ENCODE measurements around the gene LRMDA. TPM values are rescaled to one million over a fixed set of nuclear protein-coding genes. Genes with fewer than 3 reads are reported as not detected.

Gene LRMDA
- total RNA-seq, 4 donors from 2014 or later, result 0.76 to 6.4 (median 1.3) TPM

- H3K4me3 ChIP-seq (ENCODE audit: low read depth, poor library complexity, severe bottlenecking), result no peak overlapping the region
- DNase-seq (ENCODE audit: low spot score in 2 of 2), result no peak
- TF ChIP-seq CTCF (IDR thresholded peaks at IDR 0.05) (no peak), POLR2A (IDR thresholded peaks at IDR 0.05) (no peak)
- intact Hi-C loops (cut with DNase I; ENCODE audit: low total_unique reads), result no loop called here
- WGBS, 2 donors, result 96% methylated on average over 1 of the region's 1 CpG
Observed at GRCh38 chr10:76302481-76302880, 871.1 kb downstream of the LRMDA start.

- TF ChIP-seq CTCF (IDR thresholded peaks at IDR 0.05) (no peak), POLR2A (IDR thresholded peaks at IDR 0.05) (no peak)
- intact Hi-C loops (cut with DNase I; ENCODE audit: low total_unique reads), result no loop called here
- H3K4me3 ChIP-seq (ENCODE audit: low read depth, poor library complexity, severe bottlenecking), result no peak overlapping the region
- no peak for DNase-seq (ENCODE audit: low spot score in 2 of 2)
- 63 to 64% methylated on average over 8 of the region's 8 CpGs for WGBS, 2 donors
Observed at GRCh38 chr10:76302961-76303630, 871.7 kb downstream of the LRMDA start.

GRCh38 chr10:76303682-76304316 is 872.4 kb downstream of the LRMDA start:
- no peak overlapping the region for H3K4me3 ChIP-seq (ENCODE audit: low read depth, poor library complexity, severe bottlenecking)
- TF ChIP-seq POLR2A (IDR thresholded peaks at IDR 0.05) (no peak), CTCF (IDR thresholded peaks at IDR 0.05) (no peak)
- 40 to 45% methylated on average over 8 of the region's 8 CpGs for WGBS, 2 donors
- intact Hi-C loops (cut with DNase I; ENCODE audit: low total_unique reads), result no loop called here
- DNase-seq (ENCODE audit: low spot score in 2 of 2), result peak; percentile 57 to 89

- WGBS, 2 donors, result 36 to 94% methylated on average over 1 of the region's 1 CpG
- no peak overlapping the region for H3K4me3 ChIP-seq (ENCODE audit: low read depth, poor library complexity, severe bottlenecking)
- intact Hi-C loops (cut with DNase I; ENCODE audit: low total_unique reads), result no loop called here
- DNase-seq (ENCODE audit: low spot score in 2 of 2), result no peak
- TF ChIP-seq POLR2A (IDR thresholded peaks at IDR 0.05), result no peak
- no peak for TF ChIP-seq CTCF (IDR thresholded peaks at IDR 0.05)
Observed at GRCh38 chr10:76305930-76306615, 874.6 kb downstream of the LRMDA start.

- no peak overlapping the region for H3K4me3 ChIP-seq (ENCODE audit: low read depth, poor library complexity, severe bottlenecking)
- intact Hi-C loops (cut with DNase I; ENCODE audit: low total_unique reads), result no loop called here
- TF ChIP-seq CTCF (IDR thresholded peaks at IDR 0.05) (no peak), POLR2A (IDR thresholded peaks at IDR 0.05) (no peak)
- DNase-seq (ENCODE audit: low spot score in 2 of 2), result no peak
Observed at GRCh38 chr10:76306856-76307255, 875.4 kb downstream of the LRMDA start.
